NCI-H187 treated with DMSO at 0.1 percent for 48 hours (cell line): ENCODE results near the gene TMEM141.
"Not testable (repeated sequence)": the region's sequence is repeated elsewhere in the genome, so short reads cannot be mapped to it uniquely, and the experiment has no call there.

ENCODE experiments used
- DNase-seq: peaks from one replicate; lab custom pipeline; 2025; lab: John Stamatoyannopoulos, UW

The TMEM141 gene

DNA sequence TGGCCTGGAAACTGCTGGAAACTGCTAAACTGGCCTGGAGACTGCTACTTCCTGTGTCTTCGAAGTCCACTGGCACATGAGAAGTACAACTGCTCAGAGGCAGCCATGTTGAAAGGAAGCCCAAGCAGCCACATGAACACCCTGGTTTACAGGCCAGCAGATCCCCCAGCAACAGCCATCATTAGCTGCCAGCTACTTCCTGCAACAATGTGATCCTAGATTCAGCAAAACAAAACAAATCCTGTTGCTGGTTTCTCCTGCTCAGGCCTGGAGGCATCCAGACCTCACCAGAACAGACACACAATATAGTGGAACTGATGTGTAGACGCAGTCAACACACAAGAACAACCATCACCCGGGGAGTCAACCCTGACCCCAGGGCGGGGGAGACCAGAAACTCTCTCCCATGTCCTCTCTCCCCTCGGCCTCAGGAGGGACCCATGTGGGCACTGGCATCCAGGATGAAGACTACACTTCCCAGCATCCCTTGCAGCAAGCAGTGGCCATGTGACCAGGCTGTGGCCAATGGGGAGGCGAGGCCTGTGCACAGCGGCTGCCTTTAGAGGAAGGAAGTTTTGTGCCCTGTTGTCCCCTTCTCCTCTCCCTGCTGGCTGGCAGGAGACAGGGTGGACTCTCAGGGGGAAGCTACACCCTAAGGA, 17.6 kb upstream of the TMEM141 start:
- no peak for DNase-seq

DNA sequence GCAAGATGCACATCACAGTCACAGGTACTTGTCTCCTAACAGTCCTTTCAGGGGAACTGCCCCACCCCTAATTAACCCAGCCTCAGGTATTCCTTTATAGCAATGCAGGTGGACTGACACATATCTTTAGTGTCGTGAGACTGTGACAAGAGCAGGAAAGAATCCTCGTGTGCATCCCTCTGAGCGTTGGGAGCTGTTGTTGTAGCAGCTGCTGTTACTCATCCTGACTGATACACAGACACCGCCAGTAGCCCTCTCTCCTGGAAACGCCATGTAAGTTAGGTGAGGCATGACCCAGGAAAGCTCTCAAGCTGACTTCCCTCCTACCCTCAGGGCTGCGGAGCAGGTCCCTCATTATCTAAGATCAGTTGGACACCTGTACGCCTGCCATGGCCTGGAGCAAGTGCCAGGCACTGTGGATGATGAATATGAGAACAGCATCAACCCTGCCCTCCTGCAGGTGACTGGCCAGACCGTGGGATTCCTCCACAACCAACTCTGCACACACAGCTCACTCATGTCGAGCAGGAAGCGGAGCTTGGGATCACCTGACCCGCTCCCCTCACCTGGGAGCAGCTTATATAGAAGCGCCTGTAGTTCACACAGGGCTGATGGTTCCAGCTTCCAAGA, 16.6 kb upstream of the TMEM141 start:
- DNase-seq, result no peak

DNA sequence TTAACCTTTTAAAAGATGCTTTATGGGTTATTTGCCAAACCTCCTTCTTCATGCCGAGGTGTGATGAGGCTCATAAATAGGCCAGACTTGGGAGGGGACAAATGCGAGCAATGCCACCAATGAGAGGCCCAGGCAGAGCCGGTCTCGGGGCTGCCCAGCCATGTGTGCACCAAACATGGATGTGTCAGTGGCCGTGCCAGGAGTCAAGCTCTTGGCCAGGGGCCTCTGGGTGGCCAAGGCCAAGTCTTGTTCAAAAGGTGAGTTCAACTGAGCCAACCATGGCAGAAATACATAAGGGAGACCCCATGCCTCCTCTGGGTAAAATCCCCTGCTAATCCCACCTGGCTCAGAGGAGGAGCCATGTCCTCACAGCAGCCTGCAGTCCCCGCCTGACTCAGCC, 16.0 kb upstream of the TMEM141 start:
- no peak for DNase-seq

DNA sequence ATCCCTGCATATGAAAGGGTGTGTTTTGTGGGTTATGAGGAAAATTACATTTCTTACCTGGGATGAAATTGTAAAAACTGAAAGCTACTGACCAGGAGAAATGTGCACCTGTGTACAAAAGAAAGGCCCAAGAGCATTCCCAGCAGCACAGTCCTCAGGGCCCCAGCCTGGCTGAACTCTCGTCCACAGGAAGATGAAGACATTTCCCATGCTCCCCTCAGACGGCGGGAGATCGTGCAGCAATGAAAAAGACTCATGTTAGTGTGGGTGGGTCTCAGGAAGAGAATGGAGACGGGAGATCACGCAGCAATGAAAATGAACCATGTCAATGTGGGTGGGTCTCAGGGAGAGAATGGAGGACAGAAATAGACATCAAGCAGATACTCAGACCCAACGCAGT, 14.2 kb upstream of the TMEM141 start:
- DNase-seq, result no peak

DNA sequence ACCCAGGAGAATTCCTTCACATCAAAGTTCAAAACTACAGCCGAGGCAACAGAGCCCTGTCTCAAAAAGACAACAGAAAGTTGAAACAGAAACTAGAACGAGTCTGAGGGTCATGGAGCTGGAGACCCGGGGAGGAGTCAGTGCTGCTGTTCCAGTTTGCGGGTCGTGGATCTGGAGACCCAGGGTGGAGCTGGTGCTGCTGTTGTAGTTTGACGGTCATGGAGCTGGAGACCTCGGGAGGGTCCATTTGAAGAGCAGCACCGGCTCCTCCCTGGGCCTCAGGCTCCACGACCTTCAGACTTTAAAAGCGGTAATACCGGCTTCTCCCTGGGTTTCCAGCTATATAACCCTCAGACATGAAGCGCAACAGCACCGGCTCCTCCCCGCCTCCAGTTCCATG, 13.8 kb upstream of the TMEM141 start:
- no peak for DNase-seq

DNA sequence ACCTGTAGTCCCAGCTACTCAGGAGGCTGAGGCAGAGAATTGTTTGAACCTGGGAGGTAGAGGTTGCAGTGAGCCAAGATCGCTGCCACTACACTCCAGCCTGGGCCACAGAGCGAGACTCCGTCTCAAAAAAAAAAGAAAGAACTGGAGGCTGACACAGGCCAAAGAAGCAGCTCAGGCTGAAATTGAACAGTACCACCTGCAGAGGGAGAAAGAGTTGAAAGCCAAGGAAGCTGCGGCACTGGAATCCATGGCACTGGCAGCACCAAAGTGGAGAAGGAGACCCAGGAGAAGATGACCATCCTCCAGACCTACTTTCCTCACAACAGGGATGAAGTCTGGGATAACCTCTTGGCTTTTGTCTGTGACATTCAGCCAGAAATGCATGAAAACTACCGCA, 11.3 kb upstream of the TMEM141 start:
- DNase-seq, result no peak

DNA sequence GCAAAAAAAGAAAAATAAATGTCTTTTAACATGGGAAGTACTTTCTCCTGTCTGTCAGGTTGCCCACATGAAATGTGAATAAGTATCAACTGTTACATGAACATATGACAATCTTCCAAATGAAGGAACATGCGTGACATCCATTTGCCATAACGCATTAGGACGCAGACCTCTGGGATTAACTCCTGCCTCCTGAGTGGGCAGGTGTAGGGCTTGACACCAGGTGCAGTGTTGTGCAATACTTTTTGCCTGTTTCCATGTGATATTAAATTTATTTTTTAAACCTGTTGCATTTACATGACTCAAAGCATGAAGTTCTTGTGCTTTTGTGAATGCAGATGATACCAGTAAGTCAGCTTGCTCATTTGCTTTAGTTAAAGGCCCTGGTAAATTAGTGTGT, 8.7 kb upstream of the TMEM141 start:
- DNase-seq, result no peak

DNA sequence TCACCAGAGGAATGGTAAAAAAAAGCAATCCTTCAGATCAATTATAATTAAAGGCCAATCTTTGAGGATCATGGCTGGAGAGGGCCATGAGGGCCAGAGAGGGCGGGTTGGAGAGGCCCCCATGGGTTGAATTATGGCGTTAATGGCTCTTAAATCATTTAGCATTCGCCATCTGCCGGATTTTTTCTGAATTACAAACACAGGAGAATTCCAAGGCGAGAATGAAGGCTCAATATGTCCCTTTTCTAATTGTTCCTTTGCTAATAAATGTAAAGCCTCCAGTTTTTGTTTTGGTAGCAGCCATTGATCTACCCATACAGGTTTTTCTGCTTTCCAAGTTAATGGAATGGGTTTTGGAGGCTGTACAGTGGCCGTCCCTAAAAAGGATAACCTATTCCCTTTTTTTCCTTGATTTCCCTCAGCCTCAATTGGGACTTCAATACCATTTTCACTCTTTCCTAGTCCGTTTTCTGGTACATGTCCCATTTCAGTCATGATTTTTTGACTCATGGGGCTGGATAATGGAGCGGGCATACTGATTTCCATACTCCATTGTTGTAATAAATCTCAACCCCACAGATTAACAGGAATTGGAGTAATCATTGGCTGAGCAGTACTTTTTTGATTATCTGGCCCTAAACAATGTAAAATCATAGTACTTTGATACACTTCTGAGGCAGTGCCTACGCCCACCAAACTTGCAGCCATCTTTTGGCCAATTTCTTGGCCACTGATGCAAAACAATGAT, 6.7 kb upstream of the TMEM141 start:
- DNase-seq, result no peak

DNA sequence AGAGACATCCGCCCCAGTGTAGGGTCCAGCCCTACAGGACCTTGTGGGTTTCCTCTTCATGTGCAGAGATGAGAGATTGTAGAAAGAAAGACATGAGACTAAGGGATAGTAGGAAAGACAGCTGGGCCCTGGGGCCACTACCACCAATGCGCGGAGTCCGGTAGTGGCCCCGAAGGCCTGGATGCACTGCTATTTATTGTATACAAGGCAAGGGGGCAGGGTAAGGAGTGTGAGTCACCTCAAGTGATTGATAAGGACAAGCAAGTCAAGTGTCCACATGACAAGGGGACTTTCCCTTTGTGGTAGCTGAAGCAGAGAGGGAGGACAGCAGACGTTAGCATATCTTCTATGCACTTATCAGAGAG, 6.2 kb upstream of the TMEM141 start:
- no peak for DNase-seq

DNA sequence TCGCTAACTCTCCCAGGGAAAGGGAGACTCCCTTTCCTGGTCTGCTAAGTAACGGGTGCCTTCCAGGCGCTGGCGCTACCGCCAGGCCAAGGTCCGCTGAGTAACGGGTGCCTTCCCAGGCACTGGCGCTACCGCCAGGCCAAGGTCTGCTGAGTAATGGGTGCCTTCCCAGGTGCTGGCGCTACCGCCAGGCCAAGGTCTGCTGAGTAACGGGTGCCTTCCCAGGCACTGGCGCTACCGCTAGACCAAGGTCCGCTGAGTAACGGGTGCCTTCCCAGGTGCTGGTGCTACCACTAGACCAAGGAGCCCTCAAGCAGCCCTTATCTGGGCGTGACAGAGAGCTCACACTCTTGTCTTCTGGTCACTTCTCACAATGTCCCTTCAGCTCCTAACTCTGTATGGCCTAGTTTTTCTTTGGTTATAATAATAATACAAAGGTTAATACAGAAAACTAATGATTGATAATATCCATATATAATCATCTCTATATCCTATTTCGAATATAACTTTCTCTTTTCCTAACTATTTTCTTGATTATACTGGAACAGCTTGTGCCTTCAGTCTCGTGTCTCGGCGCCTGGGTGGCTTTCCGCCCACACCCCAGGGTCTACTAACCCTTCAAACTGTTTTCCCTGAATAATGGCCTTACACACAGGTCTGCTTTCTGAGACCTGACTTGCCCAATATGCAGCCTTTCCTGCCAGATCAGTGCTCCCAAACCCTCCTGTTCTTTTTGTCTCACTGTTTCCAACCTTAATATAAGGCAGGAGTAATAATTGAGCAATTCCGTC, 5.4 kb upstream of the TMEM141 start:
- DNase-seq, result not testable (repeated sequence)

DNA sequence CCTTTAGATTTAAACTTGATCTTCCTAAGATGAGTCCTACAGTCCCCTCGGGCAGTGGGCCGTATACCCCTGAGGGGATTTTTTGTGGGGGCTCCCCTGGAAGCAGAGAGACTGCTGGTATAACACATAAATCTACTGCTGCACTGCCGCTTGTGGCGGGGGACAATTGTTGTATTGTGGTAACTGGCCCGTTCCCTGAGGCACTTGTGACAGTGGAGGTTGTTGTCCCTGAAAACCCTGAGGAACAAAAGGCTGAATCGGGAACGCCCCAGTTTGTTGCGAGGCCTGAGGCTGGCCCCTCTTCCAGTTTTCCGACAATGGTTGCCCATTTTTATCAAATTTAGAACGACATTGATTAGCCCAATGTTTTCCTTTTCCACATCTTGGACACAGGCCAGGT, 4.7 kb upstream of the TMEM141 start:
- no peak for DNase-seq

DNA sequence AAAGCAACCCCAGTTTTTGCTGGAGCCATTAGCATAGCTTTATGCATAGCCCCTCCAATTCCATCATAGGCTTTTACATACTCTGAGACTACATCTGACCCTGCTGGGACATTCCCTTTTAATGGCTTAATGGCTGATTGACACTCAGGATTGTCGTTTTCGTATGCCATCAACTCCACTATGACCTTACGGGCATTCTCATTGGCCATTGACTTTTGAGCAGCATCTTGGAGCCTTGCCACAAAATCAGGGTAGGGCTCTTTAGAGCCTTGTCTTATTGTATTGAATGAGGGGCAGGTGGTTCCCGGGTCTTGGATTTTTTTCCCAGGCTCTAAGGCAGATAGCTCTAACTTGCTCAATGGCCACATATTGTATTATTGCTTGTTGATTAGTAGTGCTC, 4.2 kb upstream of the TMEM141 start:
- not testable (repeated sequence) for DNase-seq

DNA sequence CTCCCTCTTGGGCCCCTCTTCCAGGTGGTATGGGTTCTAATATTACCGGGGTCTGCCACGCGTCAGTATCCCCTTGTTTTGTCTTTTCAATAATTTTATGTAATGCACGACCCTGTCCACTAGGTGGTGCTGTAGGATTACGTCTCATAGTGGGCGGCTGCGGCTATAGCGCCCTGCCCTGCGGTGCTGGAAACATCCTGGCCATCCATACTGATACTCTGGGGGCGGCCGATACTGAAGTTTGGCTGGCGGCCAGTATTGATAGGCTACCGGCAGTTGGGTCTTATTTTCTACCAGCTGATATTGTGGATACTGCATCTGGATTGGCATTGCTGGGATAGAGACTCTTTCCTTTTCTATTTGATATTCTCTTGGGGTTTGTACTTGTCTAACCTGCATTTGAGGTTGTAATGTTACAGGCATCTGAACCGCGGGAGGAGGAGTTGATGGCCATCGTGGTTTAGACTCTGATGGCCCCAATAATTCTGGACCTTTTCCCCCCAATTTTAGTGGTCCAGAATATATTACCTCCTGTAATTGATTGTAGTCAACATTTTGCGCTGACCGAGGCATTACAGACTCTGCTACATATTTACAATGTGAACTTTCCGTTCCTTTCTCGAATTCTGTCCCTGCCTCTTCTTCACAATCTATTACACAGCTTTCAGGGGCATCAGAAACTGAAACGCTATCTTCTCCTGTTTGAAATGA, 3.3 kb upstream of the TMEM141 start:
- no peak for DNase-seq

DNA sequence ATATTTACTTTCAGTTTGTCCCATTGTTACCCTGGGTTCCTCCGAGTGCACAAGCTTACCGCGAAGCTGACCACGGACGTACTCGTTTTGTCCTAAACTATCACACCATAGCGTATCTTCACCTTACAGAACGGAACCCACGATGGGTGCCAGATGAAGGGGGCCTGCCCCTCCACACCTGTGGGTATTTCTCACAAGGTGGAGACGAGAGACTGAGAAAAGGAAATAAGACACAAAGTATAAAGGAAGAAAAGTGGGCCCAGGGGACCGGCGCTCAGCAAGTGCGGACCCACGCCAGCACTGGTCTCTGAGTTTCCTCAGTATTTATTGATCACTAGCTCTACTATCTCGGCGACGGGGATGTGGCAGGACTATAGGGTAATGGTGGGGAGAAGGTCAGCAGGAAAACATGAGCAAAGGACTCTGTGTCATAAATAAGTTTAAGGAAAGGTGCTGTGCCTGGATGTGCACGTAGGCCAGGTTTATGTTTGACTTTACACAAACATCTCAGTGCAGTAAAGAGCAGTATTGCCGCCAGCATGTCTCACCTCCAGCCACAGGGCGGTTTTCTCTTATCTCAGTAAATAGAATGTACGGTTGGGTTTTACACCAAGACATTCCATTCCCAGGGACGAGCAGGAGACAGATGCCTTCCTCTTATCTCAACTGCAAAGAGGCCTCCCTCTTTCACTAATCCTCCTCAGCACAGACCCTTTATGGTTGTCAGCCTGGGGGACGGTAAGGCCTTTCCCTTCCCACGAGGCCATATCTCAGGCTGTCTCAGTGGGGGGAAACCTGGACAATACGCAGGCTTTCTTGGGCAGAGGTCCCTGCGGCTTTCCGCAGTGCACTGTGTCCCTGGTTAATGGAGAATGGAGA, 2.3 kb upstream of the TMEM141 start:
- not testable (repeated sequence) for DNase-seq

DNA sequence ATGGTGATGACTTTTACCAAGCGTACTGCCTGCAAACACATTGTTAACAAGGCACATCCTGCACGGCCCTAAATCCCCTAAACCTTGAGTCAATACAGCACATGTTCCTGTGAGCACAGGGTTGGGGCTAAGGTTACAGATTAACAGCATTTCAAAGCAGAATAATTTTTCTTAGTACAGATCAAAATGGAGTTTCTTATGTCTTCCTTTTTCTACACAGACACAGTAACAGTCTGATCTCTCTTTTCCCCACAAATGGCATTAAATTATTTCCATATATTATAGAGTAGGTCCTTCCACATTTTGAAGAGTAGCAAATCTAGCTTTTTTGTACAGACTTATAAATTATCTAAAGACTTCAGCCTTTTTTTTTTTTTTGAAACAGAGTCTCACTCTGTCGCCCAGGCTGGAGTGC, 1.6 kb upstream of the TMEM141 start:
- DNase-seq, result no peak

DNA sequence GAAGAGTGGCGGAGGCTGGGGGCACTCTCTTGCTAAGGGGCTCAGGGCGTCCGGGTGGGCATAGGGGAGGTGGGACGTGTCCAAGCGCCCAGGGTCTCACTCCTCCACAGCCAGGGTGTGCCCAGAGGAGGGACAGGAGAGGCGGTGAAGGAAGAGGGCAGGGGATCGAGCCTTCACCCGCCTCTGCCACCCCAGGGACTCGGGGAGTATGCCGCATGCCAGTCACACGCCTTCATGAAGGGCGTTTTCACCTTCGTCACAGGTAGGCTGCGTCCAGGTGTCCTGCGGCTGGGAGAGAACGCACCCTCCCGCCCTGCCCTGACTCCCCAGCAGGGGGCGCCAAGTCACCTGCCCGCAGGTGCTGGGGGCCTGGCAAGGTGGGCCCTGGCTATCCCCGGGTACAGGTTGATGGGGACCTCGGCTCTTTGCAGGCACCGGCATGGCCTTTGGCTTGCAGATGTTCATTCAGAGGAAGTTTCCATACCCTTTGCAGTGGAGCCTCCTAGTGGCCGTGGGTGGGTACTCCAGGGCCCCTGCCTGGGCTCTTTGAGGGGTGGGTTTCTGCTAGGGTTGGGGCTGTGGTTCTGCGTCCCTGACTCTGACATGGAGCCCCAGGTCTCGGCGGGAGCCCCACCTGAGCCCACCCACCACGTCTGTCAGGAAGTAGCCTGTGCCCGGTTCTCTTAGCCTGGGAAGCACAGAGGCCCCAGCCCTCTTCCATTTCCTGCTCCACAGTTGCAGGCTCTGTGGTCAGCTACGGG, 552 bp downstream of the TMEM141 start:
- no peak for DNase-seq

DNA sequence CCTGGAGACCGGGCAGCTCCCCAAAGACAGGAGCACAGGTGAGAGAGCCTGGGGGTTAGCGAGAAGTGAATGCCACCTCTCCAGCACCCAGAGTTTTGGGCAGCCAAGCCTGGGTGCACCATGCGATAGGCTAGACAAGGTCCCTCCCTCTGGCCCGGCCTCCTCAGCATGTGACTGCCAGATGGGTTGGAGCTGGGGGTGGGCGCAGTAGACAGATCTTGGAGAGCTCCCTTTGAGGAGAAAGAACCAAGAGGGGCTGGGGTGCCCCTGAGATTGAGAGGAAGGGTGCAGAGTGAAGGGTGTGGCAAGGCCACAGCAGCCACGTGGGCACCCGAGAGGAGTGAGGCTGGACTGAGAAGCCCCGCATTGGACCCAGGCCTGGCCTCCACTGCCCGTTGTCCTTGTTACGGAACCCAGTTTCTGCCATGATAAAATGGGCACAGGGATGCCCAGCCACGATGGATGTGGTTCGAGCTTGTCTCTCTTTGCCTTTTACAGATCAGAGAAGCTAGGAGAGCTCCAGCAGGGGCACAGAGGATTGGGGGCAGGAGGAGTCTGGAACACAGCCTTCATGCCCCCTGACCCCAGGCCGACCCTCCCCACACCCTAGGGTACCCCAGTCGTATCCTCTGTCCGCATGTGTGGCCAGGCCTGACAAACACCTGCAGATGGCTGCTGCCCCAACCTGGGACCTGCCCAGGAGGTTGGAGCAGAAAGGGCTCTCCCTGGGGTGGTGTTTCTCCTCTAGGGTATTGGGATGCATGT, 1.4 kb downstream of the TMEM141 start:
- no peak for DNase-seq

DNA sequence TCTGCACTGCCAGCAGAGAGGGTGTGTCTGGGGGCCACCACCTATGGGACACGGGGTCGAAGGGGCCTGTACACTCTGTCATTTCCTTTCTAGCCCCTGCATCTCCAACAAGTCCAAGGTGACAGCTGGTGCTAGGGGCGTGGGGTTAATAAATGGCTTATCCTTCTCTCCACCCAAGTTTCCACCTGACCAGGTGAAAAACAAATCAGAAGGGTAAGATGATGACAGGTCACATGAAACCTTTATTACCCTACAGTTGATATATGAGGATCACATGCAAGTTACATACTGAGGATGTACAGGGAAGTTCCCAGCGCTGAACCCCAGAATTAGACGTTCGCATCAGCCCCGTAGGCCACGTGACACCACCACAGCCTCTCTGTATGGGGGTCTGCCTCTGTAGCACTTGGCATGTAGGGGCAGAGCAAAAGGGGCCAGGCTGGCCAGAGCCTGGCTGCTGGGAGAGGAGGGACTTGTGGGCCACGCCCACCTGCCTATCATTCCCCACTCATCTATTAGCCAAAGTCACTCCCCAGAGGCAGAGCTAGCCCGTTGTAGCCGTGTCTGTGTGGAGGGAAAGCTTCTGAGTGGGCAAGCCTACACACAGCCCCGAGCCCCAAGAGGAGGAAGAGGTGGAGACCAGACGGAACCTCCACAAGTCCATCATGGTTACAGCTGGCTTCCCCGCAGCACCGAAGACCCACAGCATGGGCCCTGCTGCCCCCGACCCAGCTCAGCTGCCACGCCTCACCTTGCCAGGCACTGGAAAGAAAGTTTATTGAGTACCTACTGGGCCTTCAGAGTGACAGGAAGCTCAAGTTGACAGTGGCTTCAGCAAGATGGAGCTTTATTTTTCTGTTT, 2.2 kb downstream of the TMEM141 start:
- no peak for DNase-seq
